ES-I3 (cell line): Measurements from ENCODE around the gene RBM38.

ENCODE experiments used
- H3K36me3 ChIP-seq: 2 replicates; pipeline ENCODE4 v1.6.1; 2013; ENCODE audit warnings: mild to moderate bottlenecking, low read length, control low read depth, moderate library complexity; ENCODE audit not compliant: insufficient read depth
- H3K4me1 ChIP-seq: 2 replicates; pipeline ENCODE4 v1.6.1; 2013; ENCODE audit warnings: mild to moderate bottlenecking, control low read depth, low read length; ENCODE audit not compliant: insufficient read depth
- H3K9ac ChIP-seq: 2 replicates; pipeline ENCODE4 v1.6.1; 2013; ENCODE audit warnings: low read depth, mild to moderate bottlenecking, low read length, moderate library complexity
- H3K9me3 ChIP-seq: 2 replicates; pipeline ENCODE4 v1.6.1; 2013; ENCODE audit warnings: mild to moderate bottlenecking, low read length, moderate library complexity; ENCODE audit not compliant: control insufficient read depth, insufficient read depth

RBM38 gene

DNA sequence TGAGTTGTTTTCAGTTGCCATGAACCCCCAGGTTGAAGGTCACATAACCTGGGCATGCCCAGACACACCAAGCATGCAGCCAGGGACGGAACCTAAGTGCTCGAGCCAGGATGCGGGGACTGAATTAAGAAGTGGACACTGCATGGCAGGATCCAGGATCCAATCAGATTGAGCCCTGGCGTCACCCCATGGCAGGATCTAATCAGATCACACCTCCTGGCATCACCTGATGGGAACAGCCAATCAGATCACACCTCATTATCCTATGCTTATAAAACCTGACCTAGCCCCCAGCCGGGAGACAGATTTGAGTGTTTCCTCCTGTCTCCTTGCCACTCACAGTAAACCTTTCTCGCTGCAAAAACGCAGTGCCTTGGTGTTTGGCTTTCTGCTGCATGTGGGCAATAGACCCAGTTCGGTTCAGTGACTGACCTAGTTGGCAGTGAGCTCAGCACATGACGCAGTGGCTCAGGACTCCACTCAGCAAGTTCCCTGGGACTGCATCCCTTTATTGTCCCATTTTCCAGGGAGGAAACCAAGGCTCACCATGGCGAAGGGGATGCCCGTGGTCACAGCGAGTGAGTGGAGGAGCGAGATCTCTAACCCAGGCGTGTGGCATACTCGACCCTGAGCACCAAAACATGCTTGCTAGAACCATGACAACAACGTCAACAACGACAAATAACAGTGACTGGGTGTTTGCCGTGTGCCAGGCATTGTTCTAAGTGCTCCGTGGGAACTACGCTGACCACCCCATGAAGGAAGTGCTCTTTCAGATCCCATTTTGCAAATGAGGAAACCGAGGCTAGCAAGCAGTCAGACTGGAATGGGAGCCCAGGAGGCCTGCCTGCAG, 66.3 kb downstream of the RBM38 start:
- no peak overlapping the region for H3K9ac ChIP-seq
- 0 out of 2 replicates have a peak, but pooled peaks cover 2% of the 10 kb centered on the region for H3K9me3 ChIP-seq
- H3K4me1 ChIP-seq, result no peaks in the 10 kb centered on the region
- H3K36me3 ChIP-seq, result no peaks in the 10 kb centered on the region

DNA sequence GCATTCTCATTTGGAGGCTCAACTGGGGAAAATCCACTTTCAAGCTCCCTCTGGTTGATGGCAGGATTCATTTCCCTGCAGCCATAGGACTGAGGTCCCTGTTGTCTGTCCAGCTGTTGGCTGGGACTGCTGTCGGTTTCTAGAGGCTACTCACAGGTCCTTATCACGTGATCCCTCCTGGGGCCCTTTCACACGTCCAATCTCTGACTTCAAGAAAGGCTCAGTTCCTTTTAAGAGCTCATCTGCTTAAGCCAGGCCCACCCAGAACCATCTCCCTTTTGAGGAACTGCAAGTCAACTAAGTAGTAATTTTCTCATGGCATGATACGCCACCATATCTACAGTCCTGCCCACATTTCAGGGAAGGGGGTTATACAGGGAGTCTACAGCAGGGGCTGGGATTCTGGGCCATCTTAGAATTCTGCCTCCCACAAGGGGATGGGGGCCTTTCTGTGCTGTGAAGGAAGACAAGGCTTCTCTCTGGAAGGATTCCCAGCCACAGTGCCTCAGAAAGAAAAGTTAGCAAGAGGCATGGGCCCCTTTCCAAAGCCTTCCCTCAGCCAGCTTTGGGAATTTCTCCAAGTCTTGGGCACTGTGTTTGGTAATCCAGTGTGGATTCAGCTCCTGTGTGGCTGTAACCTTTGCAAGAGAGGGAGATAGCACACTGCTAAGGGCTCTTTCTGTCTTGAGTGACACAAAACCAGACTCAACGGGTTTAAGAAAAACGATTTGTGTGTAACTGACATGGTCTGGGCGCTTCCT, 67.4 kb downstream of the RBM38 start:
- 0 out of 2 replicates have a peak, but pooled peaks cover 2% of the 10 kb centered on the region for H3K9me3 ChIP-seq
- no peak overlapping the region for H3K9ac ChIP-seq
- H3K4me1 ChIP-seq, result no peaks in the 10 kb centered on the region
- H3K36me3 ChIP-seq, result no peaks in the 10 kb centered on the region
